22Rv1 (cell line): ENCODE data around the gene RHOBTB3.

Experiments
- ZFX ChIP-seq: fragments of 450-650 bp; IDR thresholded peaks from 2 replicates; pipeline ENCODE4 v1.6.1; 2017; ENCODE audit warnings: antibody characterized with exemption, borderline replicate concordance
- TF ChIP-seq, protein P1 (sequence below): fragments of 450-650 bp; IDR thresholded peaks from 2 replicates; pipeline ENCODE4 v1.5.1; 2017; ENCODE audit warnings: mild to moderate bottlenecking

DNA sequence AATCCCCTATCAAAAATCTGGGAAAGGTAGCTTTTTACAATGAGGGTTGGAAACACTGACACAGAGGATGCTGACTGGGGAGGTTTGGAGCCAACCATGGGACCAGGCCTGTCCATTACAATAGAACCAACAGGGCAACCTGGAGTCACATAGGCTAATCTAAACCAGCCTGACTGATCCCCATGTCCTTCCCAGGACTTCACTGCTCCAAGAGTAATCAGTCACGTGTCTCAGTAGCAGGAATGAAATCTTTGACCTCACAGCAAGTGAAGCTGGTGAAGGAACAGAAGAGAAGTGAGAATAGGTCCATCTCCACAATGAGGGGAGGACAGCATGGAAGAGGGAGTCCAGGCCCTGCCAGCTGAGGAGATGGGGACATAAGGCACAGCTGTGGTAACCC lies 107.4 kb downstream of the RHOBTB3 start:
- TF ChIP-seq, protein P1, sequence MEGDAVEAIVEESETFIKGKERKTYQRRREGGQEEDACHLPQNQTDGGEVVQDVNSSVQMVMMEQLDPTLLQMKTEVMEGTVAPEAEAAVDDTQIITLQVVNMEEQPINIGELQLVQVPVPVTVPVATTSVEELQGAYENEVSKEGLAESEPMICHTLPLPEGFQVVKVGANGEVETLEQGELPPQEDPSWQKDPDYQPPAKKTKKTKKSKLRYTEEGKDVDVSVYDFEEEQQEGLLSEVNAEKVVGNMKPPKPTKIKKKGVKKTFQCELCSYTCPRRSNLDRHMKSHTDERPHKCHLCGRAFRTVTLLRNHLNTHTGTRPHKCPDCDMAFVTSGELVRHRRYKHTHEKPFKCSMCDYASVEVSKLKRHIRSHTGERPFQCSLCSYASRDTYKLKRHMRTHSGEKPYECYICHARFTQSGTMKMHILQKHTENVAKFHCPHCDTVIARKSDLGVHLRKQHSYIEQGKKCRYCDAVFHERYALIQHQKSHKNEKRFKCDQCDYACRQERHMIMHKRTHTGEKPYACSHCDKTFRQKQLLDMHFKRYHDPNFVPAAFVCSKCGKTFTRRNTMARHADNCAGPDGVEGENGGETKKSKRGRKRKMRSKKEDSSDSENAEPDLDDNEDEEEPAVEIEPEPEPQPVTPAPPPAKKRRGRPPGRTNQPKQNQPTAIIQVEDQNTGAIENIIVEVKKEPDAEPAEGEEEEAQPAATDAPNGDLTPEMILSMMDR = no peak
- no peak for TF ChIP-seq ZFX
